GM12891 (cell line): ENCODE results near the gene MBOAT2.

Experiments used
- PAX5 ChIP-seq: IDR thresholded peaks from 2 replicates; pipeline ENCODE4 v1.6.1; 2011; ENCODE audit warnings: low read length, moderate library complexity, mild to moderate bottlenecking; ENCODE audit not compliant: insufficient read depth, severe bottlenecking
- POLR2A ChIP-seq: IDR thresholded peaks from 2 replicates; pipeline ENCODE4 v1.6.1; 2011; ENCODE audit warnings: low read depth, low read length, control low read depth
- POLR2AphosphoS5 ChIP-seq: IDR thresholded peaks from 2 replicates; pipeline ENCODE4 v1.6.1; 2011; ENCODE audit warnings: low read depth, low read length, control low read depth
- POU2F2 ChIP-seq: IDR thresholded peaks from 2 replicates; pipeline ENCODE4 v1.6.1; 2011; ENCODE audit warnings: low read depth, mild to moderate bottlenecking, control low read depth, low read length, moderate library complexity
- TAF1 ChIP-seq: IDR thresholded peaks from 2 replicates; pipeline ENCODE4 v1.6.1; 2011; ENCODE audit warnings: low read depth, low read length, control low read depth

GRCh38 chr2:9050122-9050809, 46.8 kb upstream of the MBOAT2 start:
- TF ChIP-seq POLR2A (no peak), POLR2AphosphoS5 (no peak), PAX5 (no peak), TAF1 (no peak), POU2F2 (no peak)
